ENCODE results near the gene L1CAM.

Gene L1CAM

GRCh38 chrX:153865685-153866084 is 20.3 kb downstream of the L1CAM start:
- no peak overlapping the region for H3K27ac ChIP-seq (ENCODE audit: extremely low read depth, low read depth, low read length)
- no peak overlapping the region for H3K4me3 ChIP-seq (ENCODE audit: low read depth, low read length)
- ChIA-PET CTCF (no interaction called here), POLR2A (no interaction called here)
- H3K4me1 ChIP-seq (ENCODE audit: control insufficient read depth, insufficient read depth, low read length), result no peaks in the 10 kb centered on the region
- no peaks in the 10 kb centered on the region for H3K36me3 ChIP-seq (ENCODE audit: control insufficient read depth in 2 of 2, insufficient read depth in 1 of 2, low read length in 2 of 2)
- H3K9me3 ChIP-seq (ENCODE audit: control insufficient read depth, insufficient read depth, low read depth, low read length), result no peaks in the 10 kb centered on the region
- TF ChIP-seq SP7 (tag by site-specific recombination; IDR thresholded peaks at IDR 0.05) (no peak), FEZF1 (tag by site-specific recombination; IDR thresholded peaks at IDR 0.05) (no peak), GLI2 (tag by site-specific recombination; IDR thresholded peaks at IDR 0.05; ENCODE audit: borderline replicate concordance, low read depth) (no peak), ZNF639 (tag by site-specific recombination; IDR thresholded peaks at IDR 0.05) (no peak), ZNF19 (tag by site-specific recombination; IDR thresholded peaks at IDR 0.05; ENCODE audit: low read depth) (no peak), RBAK (tag by site-specific recombination; IDR thresholded peaks at IDR 0.05) (no peak), KLF1 (tag by site-specific recombination; IDR thresholded peaks at IDR 0.05) (no peak), ZBTB48 (tag by site-specific recombination; IDR thresholded peaks at IDR 0.05) (no peak), ZNF202 (tag by site-specific recombination; IDR thresholded peaks at IDR 0.05; ENCODE audit: borderline replicate concordance) (no peak), OVOL3 (tag by site-specific recombination; IDR thresholded peaks at IDR 0.05) (no peak), ZNF274 (IDR thresholded peaks at IDR 0.05; ENCODE audit: low read length) (no peak), ZNF274 (tag by site-specific recombination; IDR thresholded peaks at IDR 0.05; ENCODE audit: borderline replicate concordance) (no peak), ZNF133 (tag by site-specific recombination; IDR thresholded peaks at IDR 0.05) (no peak), SETDB1 (IDR thresholded peaks at IDR 0.05; ENCODE audit: insufficient read length, low read length) (no peak), PRDM1 (tag by site-specific recombination; IDR thresholded peaks at IDR 0.05) (no peak), REPIN1 (tag by site-specific recombination; IDR thresholded peaks at IDR 0.05; ENCODE audit: low read depth) (no peak), ZNF791 (tag by site-specific recombination; IDR thresholded peaks at IDR 0.05) (no peak)
- TF ChIP-seq, protein P1, sequence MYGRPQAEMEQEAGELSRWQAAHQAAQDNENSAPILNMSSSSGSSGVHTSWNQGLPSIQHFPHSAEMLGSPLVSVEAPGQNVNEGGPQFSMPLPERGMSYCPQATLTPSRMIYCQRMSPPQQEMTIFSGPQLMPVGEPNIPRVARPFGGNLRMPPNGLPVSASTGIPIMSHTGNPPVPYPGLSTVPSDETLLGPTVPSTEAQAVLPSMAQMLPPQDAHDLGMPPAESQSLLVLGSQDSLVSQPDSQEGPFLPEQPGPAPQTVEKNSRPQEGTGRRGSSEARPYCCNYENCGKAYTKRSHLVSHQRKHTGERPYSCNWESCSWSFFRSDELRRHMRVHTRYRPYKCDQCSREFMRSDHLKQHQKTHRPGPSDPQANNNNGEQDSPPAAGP (tag by site-specific recombination; IDR thresholded peaks at IDR 0.05), result no peak
- TF ChIP-seq, protein P2, sequence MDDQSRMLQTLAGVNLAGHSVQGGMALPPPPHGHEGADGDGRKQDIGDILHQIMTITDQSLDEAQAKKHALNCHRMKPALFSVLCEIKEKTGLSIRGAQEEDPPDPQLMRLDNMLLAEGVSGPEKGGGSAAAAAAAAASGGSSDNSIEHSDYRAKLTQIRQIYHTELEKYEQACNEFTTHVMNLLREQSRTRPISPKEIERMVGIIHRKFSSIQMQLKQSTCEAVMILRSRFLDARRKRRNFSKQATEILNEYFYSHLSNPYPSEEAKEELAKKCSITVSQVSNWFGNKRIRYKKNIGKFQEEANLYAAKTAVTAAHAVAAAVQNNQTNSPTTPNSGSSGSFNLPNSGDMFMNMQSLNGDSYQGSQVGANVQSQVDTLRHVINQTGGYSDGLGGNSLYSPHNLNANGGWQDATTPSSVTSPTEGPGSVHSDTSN (CRISPR knock-in tag; IDR thresholded peaks at IDR 0.05), result no peak

GRCh38 chrX:153865321-153865580 is 20.7 kb downstream of the L1CAM start:
- Histone ChIP-seq H3K9me3 (ENCODE audit: control insufficient read depth, insufficient read depth, low read depth, low read length) (no peaks in the 10 kb centered on the region), H3K36me3 (ENCODE audit: control insufficient read depth in 2 of 2, insufficient read depth in 1 of 2, low read length in 2 of 2) (no peaks in the 10 kb centered on the region), H3K4me1 (ENCODE audit: control insufficient read depth, insufficient read depth, low read length) (no peaks in the 10 kb centered on the region), H3K27ac (ENCODE audit: extremely low read depth, low read depth, low read length) (no peak overlapping the region), H3K4me3 (ENCODE audit: low read depth, low read length) (no peak overlapping the region)
- ChIA-PET POLR2A (no interaction called here), CTCF (no interaction called here)
- no peak for TF ChIP-seq GFI1B (tag by site-specific recombination; IDR thresholded peaks at IDR 0.05)
- TF ChIP-seq ZNF311 (tag by site-specific recombination; IDR thresholded peaks at IDR 0.05; ENCODE audit: borderline replicate concordance), result no peak
- no peak for TF ChIP-seq ZSCAN4 (tag by site-specific recombination; IDR thresholded peaks at IDR 0.05)
- TF ChIP-seq ZNF843 (tag by site-specific recombination; IDR thresholded peaks at IDR 0.05), result no peak
- TF ChIP-seq ZNF146 (tag by site-specific recombination; IDR thresholded peaks at IDR 0.05), result no peak

All from HEK293 (cell line).